Activated naive CD4-positive, alpha-beta T cell treated with anti-CD3 and anti-CD28 coated beads, Interleukin-2, amount 10 ng/mL, durations not matched to agents 7 days and 5 days (primary cell): ENCODE measurements around the gene CMPK1.
"Not testable (repeated sequence)": the region's sequence is repeated elsewhere in the genome, so short reads cannot be mapped to it uniquely, and the experiment has no call there.

Experiments
- CTCF ChIA-PET: fragments of 350-600 bp; sonication (Branson Sonifier 250); formaldehyde crosslinking; loops from one replicate; lab custom pipeline; 2021; ENCODE audit warnings: antibody characterized with exemption; lab: Charles Lee
- DNase-seq: peaks from one replicate; pipeline ENCODE4 v3.0.0-alpha.2; 2020
- H3K27ac Mint-ChIP-seq: one replicate; pipeline ENCODE4 v1.8.0; 2021; ENCODE audit warnings: mild to moderate bottlenecking, moderate library complexity, mixed read lengths
- H3K27me3 Mint-ChIP-seq: one replicate; pipeline ENCODE4 v1.8.0; 2021; ENCODE audit warnings: mild to moderate bottlenecking, mixed read lengths
- H3K36me3 Mint-ChIP-seq: one replicate; pipeline ENCODE4 v1.8.0; 2021; ENCODE audit warnings: mixed read lengths
- H3K4me1 Mint-ChIP-seq: one replicate; pipeline ENCODE4 v1.8.0; 2021; ENCODE audit warnings: mixed read lengths
- H3K4me3 Mint-ChIP-seq: one replicate; pipeline ENCODE4 v1.8.0; 2021; ENCODE audit warnings: mild to moderate bottlenecking, moderate library complexity, mixed read lengths
- H3K9me3 Mint-ChIP-seq: one replicate; pipeline ENCODE4 v1.8.0; 2021; ENCODE audit warnings: mixed read lengths

Gene CMPK1, protein sequence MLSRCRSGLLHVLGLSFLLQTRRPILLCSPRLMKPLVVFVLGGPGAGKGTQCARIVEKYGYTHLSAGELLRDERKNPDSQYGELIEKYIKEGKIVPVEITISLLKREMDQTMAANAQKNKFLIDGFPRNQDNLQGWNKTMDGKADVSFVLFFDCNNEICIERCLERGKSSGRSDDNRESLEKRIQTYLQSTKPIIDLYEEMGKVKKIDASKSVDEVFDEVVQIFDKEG

DNA sequence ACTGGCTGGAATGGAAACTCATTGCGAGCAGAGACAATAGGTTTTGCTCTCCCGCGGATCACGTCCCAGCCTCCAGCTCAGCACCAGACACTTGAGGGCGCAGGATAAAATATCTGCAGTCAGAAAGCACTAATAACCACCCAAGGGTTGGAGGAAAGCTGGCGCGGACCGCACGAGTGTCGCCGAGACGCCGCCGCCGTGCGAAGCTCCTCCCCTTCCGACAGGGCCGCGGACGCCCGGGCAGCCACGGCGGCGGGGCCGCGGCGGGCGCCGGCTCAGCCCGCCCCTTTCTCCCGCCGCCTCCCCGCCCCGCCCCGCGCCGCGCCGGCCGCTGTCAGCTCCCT lies at the start of gene CMPK1:
CMPK1 (plus strand) TSS at position 213 of the 344 bp plus-strand sequence. CDS start 156 bp downstream, outside the sequence.
- H3K27ac Mint-ChIP-seq, result peak within 1 kb of the TSS; percentile 95
- H3K4me3 Mint-ChIP-seq, result no peak within 1 kb of the TSS
- H3K36me3 Mint-ChIP-seq, result peaks cover 6% of the 10 kb centered on the region
- no peaks in the 10 kb centered on the region for H3K27me3 Mint-ChIP-seq
- peak; percentile 87 for DNase-seq
- H3K4me1 Mint-ChIP-seq, result peaks cover 19% of the 10 kb centered on the region
- no peaks in the 10 kb centered on the region for H3K9me3 Mint-ChIP-seq
- CTCF ChIA-PET, result interaction anchor here (1.0 kb wide), 1 partner anchor 19 kb away, joined by 3 read pairs; the partner anchor contains the start of gene STIL

DNA sequence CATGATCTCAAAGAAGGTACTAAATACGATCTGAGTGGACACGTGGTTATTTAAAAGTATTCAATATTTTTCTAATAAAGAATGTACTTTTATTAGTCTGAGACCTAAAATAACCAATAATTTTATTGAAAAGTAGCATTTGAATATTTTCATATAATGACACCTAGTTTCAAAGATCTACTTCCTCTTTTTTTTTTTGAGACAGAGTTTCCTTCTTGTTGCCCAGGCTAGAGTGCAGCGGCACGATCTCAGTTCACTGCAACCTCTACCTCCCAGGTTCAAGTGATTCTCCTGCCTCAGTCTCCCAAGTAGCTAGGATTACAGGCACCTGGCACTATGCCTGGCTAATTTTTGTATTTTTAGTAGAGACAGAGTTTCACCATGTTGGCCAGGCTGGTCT lies 45.5 kb upstream of the CMPK1 start:
- peaks cover 25% of the 10 kb centered on the region for H3K36me3 Mint-ChIP-seq
- H3K27me3 Mint-ChIP-seq, H3K4me1 Mint-ChIP-seq, H3K27ac Mint-ChIP-seq, DNase-seq, CTCF ChIA-PET, H3K9me3 Mint-ChIP-seq, H3K4me3 Mint-ChIP-seq: not testable (repeated sequence)

DNA sequence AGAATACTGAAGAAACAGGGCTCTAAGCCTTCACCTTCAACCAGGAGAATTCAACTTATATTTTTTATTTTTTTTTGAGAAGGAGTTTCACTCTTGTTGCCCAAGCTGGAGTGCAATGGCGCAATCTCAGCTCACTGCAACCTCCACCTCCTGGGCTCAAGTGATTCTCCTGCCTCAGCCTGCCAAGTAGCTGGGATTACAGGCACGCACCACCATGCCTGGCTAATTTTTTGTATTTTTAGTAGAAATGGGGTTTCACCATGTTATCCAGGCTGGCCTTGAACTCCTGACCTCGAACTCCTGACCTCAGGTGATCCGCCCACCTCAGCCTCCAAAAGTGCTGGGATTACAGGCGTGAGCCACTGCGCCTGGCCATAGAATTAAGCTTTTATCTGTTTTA lies 38.7 kb upstream of the CMPK1 start:
- H3K36me3 Mint-ChIP-seq, result peaks cover 32% of the 10 kb centered on the region
- H3K9me3 Mint-ChIP-seq, CTCF ChIA-PET, H3K27ac Mint-ChIP-seq, H3K4me1 Mint-ChIP-seq, H3K27me3 Mint-ChIP-seq, H3K4me3 Mint-ChIP-seq, DNase-seq: not testable (repeated sequence)

DNA sequence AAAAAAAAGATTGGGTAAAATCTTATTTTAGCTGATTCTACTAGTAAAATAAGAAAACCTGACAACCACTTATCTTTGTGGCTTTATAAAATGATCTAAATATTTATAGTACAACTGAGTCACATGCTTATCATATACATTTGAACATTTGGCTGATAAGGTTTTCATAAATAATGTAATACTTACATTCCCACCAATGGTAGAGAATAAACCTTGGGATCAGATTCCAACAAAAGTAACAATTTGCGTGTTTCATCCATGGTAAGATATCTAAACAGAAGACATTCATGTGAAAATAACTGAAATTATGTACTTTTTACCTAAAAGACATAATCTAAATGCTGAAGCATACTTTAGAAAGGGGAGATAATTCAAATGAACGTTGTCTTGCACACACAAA lies 38.0 kb upstream of the CMPK1 start:
- Mint-ChIP-seq H3K4me1 (peaks cover 7% of the 10 kb centered on the region), H3K36me3 (peaks cover 33% of the 10 kb centered on the region), H3K27ac (no peak overlapping the region), H3K9me3 (no peaks in the 10 kb centered on the region), H3K4me3 (no peak overlapping the region), H3K27me3 (no peaks in the 10 kb centered on the region)
- no peak for DNase-seq
- CTCF ChIA-PET, result no interaction called here

DNA sequence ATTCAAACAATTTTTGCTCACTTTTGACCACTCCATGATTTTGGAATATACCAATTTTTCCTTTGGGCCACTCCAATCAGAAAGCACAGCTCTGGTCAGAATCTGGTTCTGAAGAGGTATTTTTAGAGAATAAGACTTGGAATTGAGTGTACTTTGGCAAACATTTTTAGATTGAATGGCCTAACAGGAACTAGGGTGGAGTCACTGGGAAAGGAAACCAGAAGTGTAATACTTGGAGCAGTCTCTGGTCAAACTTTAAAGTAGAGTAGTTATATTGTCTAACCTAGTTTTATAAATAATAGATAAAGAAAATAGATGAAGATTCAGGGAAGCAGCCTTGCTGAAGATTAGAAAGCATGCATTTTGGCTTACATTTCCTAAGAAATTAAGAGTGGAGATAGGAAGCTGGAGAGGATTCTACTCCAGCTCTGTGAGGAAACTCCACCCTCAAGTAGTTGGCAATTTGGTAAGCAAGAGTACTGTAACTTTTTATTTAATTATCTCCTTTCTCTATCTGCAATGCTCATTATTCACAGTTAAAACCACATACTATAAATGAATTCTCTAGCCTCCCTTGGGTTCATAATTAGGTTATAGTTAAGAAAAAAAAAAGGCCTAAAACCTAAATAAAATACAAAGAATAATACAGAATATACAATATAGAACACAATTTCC lies 35.4 kb upstream of the CMPK1 start:
- DNase-seq, result no peak
- no peak overlapping the region for H3K4me3 Mint-ChIP-seq
- H3K4me1 Mint-ChIP-seq, result peaks cover 7% of the 10 kb centered on the region
- H3K9me3 Mint-ChIP-seq, result no peaks in the 10 kb centered on the region
- H3K36me3 Mint-ChIP-seq, result peaks cover 46% of the 10 kb centered on the region
- no peak overlapping the region for H3K27ac Mint-ChIP-seq
- H3K27me3 Mint-ChIP-seq, result no peaks in the 10 kb centered on the region
- CTCF ChIA-PET, result no interaction called here

DNA sequence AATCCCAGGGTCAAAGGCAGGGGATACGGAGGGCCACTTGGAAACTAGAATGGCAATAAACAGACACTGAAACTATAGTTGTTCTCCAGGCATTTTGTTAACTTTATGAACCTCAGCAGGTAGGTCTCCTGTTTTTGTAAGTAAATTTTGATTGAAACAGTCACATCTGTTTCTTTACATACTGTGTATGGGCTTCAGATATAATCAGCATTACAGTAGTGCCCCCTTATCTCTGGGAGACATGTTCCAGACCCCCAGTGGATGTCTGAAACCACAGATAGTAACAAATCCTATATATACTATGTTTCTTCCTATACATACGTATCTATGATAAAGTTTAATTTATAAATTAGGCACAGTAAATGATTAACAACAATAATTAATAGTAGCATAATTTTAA lies 31.1 kb upstream of the CMPK1 start:
- no peak for DNase-seq
- Mint-ChIP-seq H3K4me1 (peaks cover 7% of the 10 kb centered on the region), H3K4me3 (no peak overlapping the region), H3K9me3 (no peaks in the 10 kb centered on the region), H3K27me3 (no peaks in the 10 kb centered on the region), H3K27ac (no peak overlapping the region), H3K36me3 (peaks cover 56% of the 10 kb centered on the region)
- CTCF ChIA-PET, result no interaction called here

DNA sequence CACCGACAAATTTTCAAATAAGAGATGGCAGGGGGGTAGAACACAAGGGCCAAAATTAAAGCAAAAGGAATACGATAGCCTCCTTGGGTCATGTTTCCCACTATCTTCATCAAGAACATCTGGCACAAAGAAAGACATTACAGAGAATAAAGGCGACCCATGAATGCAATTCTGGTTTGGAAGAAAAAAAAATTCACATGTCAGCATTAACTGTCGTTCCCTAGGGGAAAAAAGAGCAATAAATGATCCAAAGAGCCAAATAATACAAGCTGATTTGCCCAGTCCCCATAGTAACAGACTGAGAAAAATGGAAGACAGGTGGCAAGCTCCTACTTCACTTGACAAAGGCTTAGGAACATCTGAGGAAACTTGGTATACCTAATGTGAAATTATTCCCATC lies 24.2 kb upstream of the CMPK1 start:
- no peak for DNase-seq
- Mint-ChIP-seq H3K4me3 (no peak overlapping the region), H3K4me1 (peaks cover 36% of the 10 kb centered on the region), H3K27ac (no peak overlapping the region), H3K36me3 (peaks cover 42% of the 10 kb centered on the region), H3K9me3 (no peaks in the 10 kb centered on the region), H3K27me3 (no peaks in the 10 kb centered on the region)
- CTCF ChIA-PET, result no interaction called here

DNA sequence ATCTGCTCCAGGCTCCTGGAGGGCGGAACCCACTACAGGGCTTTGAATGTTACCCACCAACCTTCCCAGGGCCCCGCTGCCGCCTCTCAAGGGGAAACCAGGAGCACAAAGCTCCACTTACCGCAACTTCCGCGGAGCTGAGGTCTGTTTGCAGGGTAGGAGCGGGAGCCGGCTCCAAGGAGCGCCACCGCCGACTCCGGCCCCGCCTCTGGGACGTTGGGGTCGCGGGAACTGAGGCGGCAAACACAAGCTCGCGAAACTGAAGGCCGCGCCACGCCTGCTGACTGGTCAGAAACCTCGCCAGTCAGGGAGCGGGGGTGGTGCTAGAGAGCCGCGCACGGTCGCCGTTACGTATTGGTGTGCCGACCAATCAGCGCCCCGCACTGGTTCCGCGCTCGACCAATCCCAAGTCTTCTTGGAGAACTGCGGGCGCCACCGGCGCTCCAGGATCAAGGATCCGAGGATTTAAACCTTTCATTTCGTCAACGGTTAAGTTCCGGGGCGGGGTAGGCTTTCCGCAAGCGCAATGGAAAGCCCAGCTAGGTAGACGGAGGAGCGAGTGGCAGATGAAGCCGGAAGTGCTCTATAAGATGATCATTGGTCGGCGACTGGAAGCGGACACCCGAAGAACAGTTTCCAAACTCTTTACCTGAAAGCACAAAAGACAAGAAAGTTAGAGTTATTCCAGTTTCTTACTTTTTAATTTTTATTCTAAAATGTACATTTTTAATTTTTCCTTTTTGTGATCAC lies 19.5 kb upstream of the CMPK1 start, which contains the start of gene STIL:
STIL (minus strand) TSS at position 233 of the 750 bp plus-strand sequence. CDS start 3,828 bp downstream, outside the sequence.
- Mint-ChIP-seq H3K27me3 (no peaks in the 10 kb centered on the region), H3K4me3 (peak within 1 kb of the TSS; percentile 79), H3K36me3 (peaks cover 22% of the 10 kb centered on the region), H3K27ac (peak within 1 kb of the TSS; percentile 98), H3K9me3 (no peaks in the 10 kb centered on the region), H3K4me1 (peaks cover 31% of the 10 kb centered on the region)
- DNase-seq, result peak; percentile 99
- CTCF ChIA-PET, result interaction anchor here (0.6 to 1.9 kb wide), 3 partner anchors 16 to 21 kb away, joined by 3 to 5 read pairs (median 4); partner anchors contain the start of gene CMPK1

DNA sequence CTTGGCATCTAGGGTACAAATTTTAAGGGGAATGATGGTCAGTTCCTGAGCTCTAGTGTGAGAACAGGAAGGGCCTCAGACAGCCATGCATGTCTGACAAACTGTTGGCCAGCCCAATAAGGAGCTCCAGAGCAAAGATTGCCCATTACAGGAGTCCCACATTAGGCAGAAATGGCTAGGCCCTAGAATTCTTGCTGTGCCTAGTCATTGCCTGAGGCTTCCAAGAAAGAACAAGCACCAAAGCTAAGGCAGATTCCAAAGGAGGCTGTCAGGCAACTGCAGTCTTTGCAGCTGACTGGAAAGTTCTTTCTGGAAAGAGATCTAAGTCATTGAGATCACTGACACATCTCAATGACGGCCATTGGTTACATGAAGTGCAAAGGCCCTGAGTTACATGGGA lies 15.7 kb upstream of the CMPK1 start:
- Mint-ChIP-seq H3K27me3 (no peaks in the 10 kb centered on the region), H3K27ac (no peak overlapping the region), H3K4me3 (no peak overlapping the region), H3K36me3 (peaks cover 9% of the 10 kb centered on the region), H3K4me1 (peaks cover 7% of the 10 kb centered on the region), H3K9me3 (no peaks in the 10 kb centered on the region)
- no peak for DNase-seq
- CTCF ChIA-PET, result interaction anchor here (0.9 to 1.4 kb wide), 4 partner anchors 14 to 118 kb away, joined by 3 to 4 read pairs (median 3); no protein-coding TSS in a partner anchor

DNA sequence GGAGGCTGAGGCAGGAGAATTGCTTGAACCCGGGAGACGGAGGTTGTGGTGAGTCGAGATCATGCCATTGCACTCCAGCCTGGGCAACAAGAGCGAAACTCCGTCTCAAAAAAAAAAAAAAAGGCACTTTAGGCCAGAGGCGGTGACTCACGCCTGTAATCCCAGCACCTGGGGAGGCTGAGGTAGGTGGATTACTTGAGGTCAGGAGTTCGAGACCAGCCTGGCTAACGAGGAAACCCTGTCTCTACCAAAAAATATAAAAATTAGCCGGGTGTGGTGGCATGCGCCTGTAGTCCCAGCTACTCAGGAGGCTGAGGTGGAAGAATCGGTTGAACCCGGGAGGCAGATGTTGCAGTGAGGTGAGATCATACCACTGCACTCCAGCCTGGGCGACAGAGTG lies 13.6 kb upstream of the CMPK1 start:
- H3K27me3 Mint-ChIP-seq, H3K9me3 Mint-ChIP-seq, H3K27ac Mint-ChIP-seq, DNase-seq, H3K4me1 Mint-ChIP-seq, H3K36me3 Mint-ChIP-seq, H3K4me3 Mint-ChIP-seq, CTCF ChIA-PET: not testable (repeated sequence)

DNA sequence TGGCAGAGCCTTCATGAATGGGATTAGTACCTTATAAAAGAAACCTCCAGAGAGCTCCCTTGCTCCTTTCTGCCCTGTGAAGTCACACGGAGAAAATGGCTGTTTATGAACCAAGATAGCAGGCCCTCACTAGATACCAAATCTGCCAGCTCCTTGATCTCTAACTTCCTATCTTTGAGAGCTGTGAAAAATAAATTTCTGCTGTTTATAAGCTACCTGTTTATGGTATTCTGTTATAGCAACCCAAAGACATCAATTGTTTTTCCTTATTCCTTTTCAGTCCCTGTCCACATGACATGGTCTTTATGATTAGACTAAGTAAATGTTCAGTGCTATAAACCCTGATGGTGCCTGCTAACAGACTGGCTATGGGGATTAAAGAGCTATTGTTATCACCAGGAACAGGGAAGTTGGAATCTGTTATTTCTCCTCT lies 10.0 kb upstream of the CMPK1 start:
- Mint-ChIP-seq H3K4me3 (no peak overlapping the region), H3K9me3 (no peaks in the 10 kb centered on the region), H3K27me3 (no peaks in the 10 kb centered on the region), H3K36me3 (no peaks in the 10 kb centered on the region), H3K4me1 (no peaks in the 10 kb centered on the region), H3K27ac (no peak overlapping the region)
- CTCF ChIA-PET, result no interaction called here
- DNase-seq, result no peak

DNA sequence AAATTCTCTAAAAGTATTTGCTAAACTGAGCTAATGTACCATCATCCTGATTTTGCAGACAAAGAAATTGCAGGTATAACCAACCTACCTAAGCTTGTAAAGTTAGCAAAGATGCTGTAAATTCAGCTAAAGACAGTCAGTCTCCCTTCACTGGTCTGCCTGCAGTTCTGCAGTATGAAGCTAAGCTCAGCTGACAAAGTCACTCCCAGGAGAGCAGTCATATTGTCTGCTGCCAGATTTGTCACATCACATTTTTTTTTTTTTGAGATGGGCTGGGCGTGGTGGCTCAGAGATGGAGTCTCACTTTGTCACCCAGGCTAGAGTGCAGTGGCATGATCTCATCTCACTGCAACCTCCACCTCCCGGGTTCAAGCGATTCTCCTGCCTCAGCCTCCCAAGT lies 8.9 kb upstream of the CMPK1 start:
- H3K4me3 Mint-ChIP-seq, result no peak overlapping the region
- CTCF ChIA-PET, result no interaction called here
- H3K36me3 Mint-ChIP-seq, result no peaks in the 10 kb centered on the region
- H3K4me1 Mint-ChIP-seq, result no peaks in the 10 kb centered on the region
- H3K27ac Mint-ChIP-seq, result no peak overlapping the region
- no peaks in the 10 kb centered on the region for H3K27me3 Mint-ChIP-seq
- DNase-seq, result no peak
- no peaks in the 10 kb centered on the region for H3K9me3 Mint-ChIP-seq

DNA sequence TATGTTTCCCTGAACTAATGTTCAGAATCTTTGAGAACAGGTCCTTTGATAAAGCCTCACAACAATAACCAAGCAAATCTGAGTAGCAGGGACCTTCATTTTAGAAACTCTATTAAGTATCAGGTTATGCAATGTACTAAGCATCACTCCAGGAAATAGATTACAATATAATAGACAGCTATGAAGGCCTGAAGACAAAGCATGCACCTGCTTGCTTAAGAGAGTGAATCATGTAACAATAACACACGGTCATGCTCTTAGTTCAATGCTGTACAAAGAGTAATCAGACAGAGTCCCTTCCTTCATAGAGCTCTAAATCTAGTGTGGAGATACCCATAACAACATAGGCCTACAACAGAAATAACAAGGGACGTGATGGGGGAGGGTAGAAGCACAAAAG lies 8.1 kb upstream of the CMPK1 start:
- Mint-ChIP-seq H3K36me3 (no peaks in the 10 kb centered on the region), H3K9me3 (no peaks in the 10 kb centered on the region), H3K27ac (no peak overlapping the region), H3K27me3 (no peaks in the 10 kb centered on the region), H3K4me1 (no peaks in the 10 kb centered on the region), H3K4me3 (no peak overlapping the region)
- DNase-seq, result no peak
- CTCF ChIA-PET, result interaction anchor here (1.0 kb wide), 1 partner anchor 13 kb away, joined by 4 read pairs; no protein-coding TSS in a partner anchor

DNA sequence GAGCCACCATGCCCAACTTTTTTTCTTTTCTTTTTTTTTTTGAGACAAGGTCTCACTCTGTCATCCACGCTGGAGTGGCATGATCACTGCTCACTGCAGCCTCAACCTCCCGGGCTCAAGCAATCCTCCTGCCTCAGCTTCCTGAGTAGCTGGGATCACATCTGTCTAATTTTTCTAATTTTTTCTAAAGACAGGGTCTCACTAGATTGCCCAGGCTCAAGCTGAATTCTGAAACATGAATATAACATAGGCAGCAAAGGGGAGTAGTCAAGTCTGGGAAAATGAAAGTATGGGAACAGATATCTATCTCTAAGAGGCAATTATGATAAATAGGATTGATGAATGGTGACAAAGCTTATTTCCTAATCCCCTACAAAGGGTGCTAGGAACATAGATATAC lies 7.3 kb upstream of the CMPK1 start:
- Mint-ChIP-seq H3K27ac (no peak overlapping the region), H3K9me3 (no peaks in the 10 kb centered on the region), H3K4me1 (no peaks in the 10 kb centered on the region), H3K27me3 (no peaks in the 10 kb centered on the region), H3K4me3 (no peak overlapping the region), H3K36me3 (no peaks in the 10 kb centered on the region)
- no peak for DNase-seq
- CTCF ChIA-PET, result interaction anchor here (0.9 to 1.0 kb wide), 2 partner anchors 12 to 150 kb away, joined by 3 to 4 read pairs; no protein-coding TSS in a partner anchor
